Renal cortex interstitium (tissue), 3 donors: ENCODE results near the gene GNAT1. TPM values are rescaled to one million over a fixed set of nuclear protein-coding genes. Genes with fewer than 3 reads are reported as not detected.

Experiments used
- polyA plus RNA-seq, 3 donors: library from polyadenylated mRNA; unstranded; fragments of 120-200 nt; gene quantifications; one replicate each; pipeline ENCODE4 v1.2.1, GENCODE V29; 2013; ENCODE audit not compliant: insufficient read length in 3 of 3

Gene GNAT1
- polyA plus RNA-seq, 3 donors, result not detected

Other genes starting within 250 kb of the GNAT1 start
- 100 to 1,000 TPM; 260 to 395 (median 268) TPM for gene RBM5, start 102.7 kb upstream of the GNAT1 start, polyA plus RNA-seq
- 10 to 100 TPM; 57.6 to 81.6 (median 63.1) TPM for gene SEMA3F, start 36.3 kb upstream of the GNAT1 start, polyA plus RNA-seq
- 1 to 10 TPM; 7.2 to 7.3 (median 7.2) TPM for gene SLC38A3, start 13.7 kb downstream of the GNAT1 start, polyA plus RNA-seq
- 100 to 1,000 TPM; 189 to 229 (median 189) TPM for gene GNAI2, start 44.6 kb downstream of the GNAT1 start, polyA plus RNA-seq
- 100 to 1,000 TPM in 1 of 3 donors, 10 to 100 TPM in 2; 69.5 to 169 (median 95.4) TPM for gene SEMA3B, start 77.5 kb downstream of the GNAT1 start, polyA plus RNA-seq
- under 1 TPM; 0.33 to 0.95 (median 0.45) TPM for gene LSMEM2, start 87.5 kb downstream of the GNAT1 start, polyA plus RNA-seq
- gene IFRD2, start 100.8 kb downstream of the GNAT1 start, polyA plus RNA-seq, result 10 to 100 TPM; 38.6 to 50.0 (median 46.7) TPM
- gene HYAL3, start 107.8 kb downstream of the GNAT1 start, polyA plus RNA-seq, result 1 to 10 TPM; 2.9 to 5.5 (median 3.2) TPM
- 10 to 100 TPM in 2 of 3 donors, 1 to 10 TPM in 1; 7.2 to 12.8 (median 10.0) TPM for gene NAA80, start 107.8 kb downstream of the GNAT1 start, polyA plus RNA-seq
- 1 to 10 TPM; 6.1 to 7.4 (median 7.2) TPM for gene HYAL1, start 112.0 kb downstream of the GNAT1 start, polyA plus RNA-seq
- 10 to 100 TPM; 57.0 to 86.5 (median 71.4) TPM for gene HYAL2, start 131.1 kb downstream of the GNAT1 start, polyA plus RNA-seq
- 10 to 100 TPM; 23.4 to 26.4 (median 26.2) TPM for gene TUSC2, start 136.6 kb downstream of the GNAT1 start, polyA plus RNA-seq
- 10 to 100 TPM; 16.4 to 22.2 (median 22.1) TPM for gene RASSF1, start 149.2 kb downstream of the GNAT1 start, polyA plus RNA-seq
- gene ZMYND10, start 154.1 kb downstream of the GNAT1 start, polyA plus RNA-seq, result 1 to 10 TPM; 2.9 to 3.9 (median 3.6) TPM
- gene NPRL2, start 159.2 kb downstream of the GNAT1 start, polyA plus RNA-seq, result 10 to 100 TPM; 30.2 to 35.9 (median 30.5) TPM
- 10 to 100 TPM; 12.4 to 17.0 (median 13.4) TPM for gene CYB561D2, start 159.3 kb downstream of the GNAT1 start, polyA plus RNA-seq
- 10 to 100 TPM; 29.1 to 42.9 (median 39.4) TPM for gene TMEM115, start 167.9 kb downstream of the GNAT1 start, polyA plus RNA-seq